ENCODE measurements around the gene TTC27. TPM values are rescaled to one million over a fixed set of nuclear protein-coding genes. Genes with fewer than 3 reads are reported as not detected.

Gene TTC27
- total RNA-seq, 4 donors from 2014 or later = 12.6 to 25.4 (median 16.9) TPM

DNA sequence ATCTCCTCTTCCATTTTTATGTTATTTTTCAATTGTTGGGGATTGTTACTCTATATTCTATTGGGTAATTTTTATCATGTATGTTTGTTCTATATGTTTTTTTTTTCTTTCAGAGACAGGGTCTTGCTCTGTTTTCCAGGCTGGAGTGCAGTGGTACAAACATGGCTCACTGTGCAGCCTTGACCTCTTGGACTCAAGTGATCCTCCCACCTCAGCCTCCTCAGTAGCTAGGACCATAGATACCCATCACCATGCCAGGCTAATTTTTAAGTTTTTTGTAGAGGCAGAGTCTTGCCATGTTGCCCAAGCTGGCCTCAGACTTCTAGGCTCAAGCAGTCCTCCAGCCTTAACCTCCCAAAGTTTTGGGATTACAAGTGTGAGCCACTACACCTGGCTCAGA is 88.7 kb downstream of the TTC27 start:
- H3K27ac ChIP-seq = no peak overlapping the region
- intact Hi-C loops (cut with DNase I) = no loop called here
- TF ChIP-seq, protein P1, sequence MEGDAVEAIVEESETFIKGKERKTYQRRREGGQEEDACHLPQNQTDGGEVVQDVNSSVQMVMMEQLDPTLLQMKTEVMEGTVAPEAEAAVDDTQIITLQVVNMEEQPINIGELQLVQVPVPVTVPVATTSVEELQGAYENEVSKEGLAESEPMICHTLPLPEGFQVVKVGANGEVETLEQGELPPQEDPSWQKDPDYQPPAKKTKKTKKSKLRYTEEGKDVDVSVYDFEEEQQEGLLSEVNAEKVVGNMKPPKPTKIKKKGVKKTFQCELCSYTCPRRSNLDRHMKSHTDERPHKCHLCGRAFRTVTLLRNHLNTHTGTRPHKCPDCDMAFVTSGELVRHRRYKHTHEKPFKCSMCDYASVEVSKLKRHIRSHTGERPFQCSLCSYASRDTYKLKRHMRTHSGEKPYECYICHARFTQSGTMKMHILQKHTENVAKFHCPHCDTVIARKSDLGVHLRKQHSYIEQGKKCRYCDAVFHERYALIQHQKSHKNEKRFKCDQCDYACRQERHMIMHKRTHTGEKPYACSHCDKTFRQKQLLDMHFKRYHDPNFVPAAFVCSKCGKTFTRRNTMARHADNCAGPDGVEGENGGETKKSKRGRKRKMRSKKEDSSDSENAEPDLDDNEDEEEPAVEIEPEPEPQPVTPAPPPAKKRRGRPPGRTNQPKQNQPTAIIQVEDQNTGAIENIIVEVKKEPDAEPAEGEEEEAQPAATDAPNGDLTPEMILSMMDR (IDR thresholded peaks at IDR 0.05) = no peak
- no peak for TF ChIP-seq POLR2A (IDR thresholded peaks at IDR 0.05)

DNA sequence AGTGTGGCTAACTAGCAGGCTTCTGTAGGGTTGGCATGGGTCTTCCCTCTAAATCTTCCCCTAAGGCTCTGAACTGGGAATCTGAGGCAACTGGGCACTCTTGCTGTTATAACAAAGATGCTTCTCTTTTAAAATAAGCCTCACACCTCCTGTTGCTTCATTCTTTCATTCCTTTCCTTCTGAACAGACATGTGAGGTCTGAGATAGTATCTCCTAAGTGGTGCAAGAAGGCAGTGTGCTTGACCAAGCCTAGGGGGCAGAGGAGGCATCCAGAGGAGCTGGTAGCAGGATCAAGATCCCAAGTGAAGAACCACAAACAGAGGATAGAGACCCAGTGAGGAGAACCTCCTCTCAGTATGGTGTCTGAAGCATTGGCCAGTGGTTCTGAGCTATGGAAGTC is 90.9 kb downstream of the TTC27 start:
- H3K36me3 ChIP-seq = no peaks in the 10 kb centered on the region
- intact Hi-C loops (cut with DNase I) = no loop called here
- H3K4me3 ChIP-seq (replicated peaks in 1 of 3) = no peak overlapping the region
- no peaks in the 10 kb centered on the region for H3K27me3 ChIP-seq
- H3K9me3 ChIP-seq = no peaks in the 10 kb centered on the region
- no peak for DNase-seq
- H3K27ac ChIP-seq = no peak overlapping the region
- H3K4me1 ChIP-seq = peaks cover 0 to 7% of the 10 kb centered on the region in 2 donors
- TF ChIP-seq POLR2A (IDR thresholded peaks at IDR 0.05) = no peak
- TF ChIP-seq, protein P1 (IDR thresholded peaks at IDR 0.05) = no peak

More for the DNA sequence above, 88.7 kb downstream of the TTC27 start:
- Histone ChIP-seq H3K27me3 (no peaks in the 10 kb centered on the region), H3K9me3 (no peaks in the 10 kb centered on the region), H3K36me3 (no peaks in the 10 kb centered on the region), H3K4me3 (replicated peaks in 1 of 3) (no peak overlapping the region), H3K4me1 (peaks cover 0 to 7% of the 10 kb centered on the region in 2 donors)
- no peak for DNase-seq

DNA sequence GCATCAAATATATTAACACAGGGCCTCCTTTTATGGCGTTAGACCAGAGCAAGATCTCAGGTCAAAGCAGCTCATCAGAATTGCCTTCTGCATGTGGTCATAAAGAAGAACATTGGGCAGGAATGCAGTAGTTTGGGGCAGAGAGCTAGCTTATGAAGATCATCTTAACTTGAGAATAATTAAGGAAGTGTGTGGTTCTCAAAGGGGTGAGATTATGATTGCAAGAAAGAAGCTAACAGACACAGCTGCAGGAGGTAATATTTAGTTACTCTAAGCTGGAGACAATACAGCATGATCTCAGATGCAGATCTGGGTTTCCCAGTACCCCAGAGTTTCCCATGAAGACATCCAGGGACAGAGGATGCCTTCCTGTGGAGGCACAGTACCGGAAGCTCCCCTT is 91.6 kb downstream of the TTC27 start:
- DNase-seq = no peak
- Histone ChIP-seq H3K4me1 (peaks cover 0 to 7% of the 10 kb centered on the region in 2 donors), H3K9me3 (no peaks in the 10 kb centered on the region), H3K36me3 (no peaks in the 10 kb centered on the region), H3K4me3 (replicated peaks in 1 of 3) (no peak overlapping the region), H3K27ac (no peak overlapping the region), H3K27me3 (no peaks in the 10 kb centered on the region)
- intact Hi-C loops (cut with DNase I) = no loop called here
- no peak for TF ChIP-seq POLR2A (IDR thresholded peaks at IDR 0.05)
- TF ChIP-seq, protein P1 (IDR thresholded peaks at IDR 0.05) = no peak
- WGBS, 2 donors = 99 to 100% methylated on average over 2 of the region's 2 CpGs

DNA sequence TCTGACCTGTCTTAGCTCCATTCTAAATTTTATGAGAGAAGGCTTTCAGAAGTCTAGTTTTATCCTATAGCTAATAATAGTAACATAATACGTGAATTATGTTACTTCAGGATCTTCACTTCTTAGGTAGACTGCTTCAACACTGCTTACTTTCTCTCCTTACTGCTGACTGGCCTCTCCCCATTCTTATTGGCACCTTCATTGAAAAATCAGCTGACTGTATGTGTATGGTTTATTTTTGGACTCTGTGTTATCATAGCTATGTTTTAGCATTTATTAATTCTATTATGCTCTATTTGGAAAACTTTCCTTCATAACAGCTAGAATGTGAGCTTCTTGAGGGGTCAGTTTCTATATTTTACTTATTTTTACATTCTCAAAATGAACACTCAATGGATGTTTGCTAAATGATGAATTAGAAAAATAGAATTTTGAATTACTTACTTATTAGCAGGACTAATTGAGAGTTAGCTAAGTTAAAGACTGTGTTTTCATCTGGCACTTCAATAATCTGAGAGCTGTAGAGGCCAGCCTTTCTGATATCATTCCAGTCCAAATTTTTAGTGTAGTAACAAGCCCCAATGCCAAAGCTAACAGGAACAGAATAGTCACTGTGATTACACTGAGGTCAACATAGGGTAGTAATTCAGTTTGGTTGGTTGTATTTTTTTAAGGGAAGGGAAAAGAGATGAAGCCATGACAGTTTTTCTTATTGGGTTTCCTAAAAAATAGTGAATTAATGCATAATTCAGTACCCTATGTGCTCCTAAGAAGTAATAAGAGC is 92.3 kb downstream of the TTC27 start:
- WGBS, 2 donors = 85 to 86% methylated on average over 1 of the region's 1 CpG
- no peak overlapping the region for H3K4me3 ChIP-seq (replicated peaks in 1 of 3)
- no peaks in the 10 kb centered on the region for H3K36me3 ChIP-seq
- intact Hi-C loops (cut with DNase I) = no loop called here
- DNase-seq = no peak
- TF ChIP-seq, protein P1 (IDR thresholded peaks at IDR 0.05) = no peak
- no peak for TF ChIP-seq POLR2A (IDR thresholded peaks at IDR 0.05)
- H3K27ac ChIP-seq = no peak overlapping the region
- no peaks in the 10 kb centered on the region for H3K9me3 ChIP-seq
- peaks cover 0 to 7% of the 10 kb centered on the region in 2 donors for H3K4me1 ChIP-seq
- no peaks in the 10 kb centered on the region for H3K27me3 ChIP-seq

DNA sequence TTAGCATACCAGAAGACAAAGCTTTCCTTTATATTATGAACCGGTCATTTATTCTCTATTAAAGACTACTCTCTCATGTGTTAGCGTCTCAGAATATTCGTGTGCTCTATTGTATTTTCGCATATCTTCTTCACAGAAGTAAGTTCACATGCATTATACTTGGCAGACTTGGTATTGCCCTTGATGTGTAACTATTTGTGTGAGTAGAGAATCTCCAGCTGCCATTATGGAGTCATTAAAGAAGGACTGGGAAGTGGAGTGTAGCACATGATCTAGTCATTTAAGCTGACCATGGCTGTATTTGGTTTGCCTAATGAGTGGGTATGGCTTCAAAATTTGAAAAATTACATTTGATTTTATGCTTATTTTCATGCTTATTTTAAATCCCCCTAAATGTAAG is 92.9 kb downstream of the TTC27 start:
- 95 to 97% methylated on average over 4 of the region's 4 CpGs for WGBS, 2 donors
- no peaks in the 10 kb centered on the region for H3K27me3 ChIP-seq
- peaks cover 0 to 7% of the 10 kb centered on the region in 2 donors for H3K4me1 ChIP-seq
- intact Hi-C loops (cut with DNase I) = no loop called here
- no peaks in the 10 kb centered on the region for H3K36me3 ChIP-seq
- TF ChIP-seq POLR2A (IDR thresholded peaks at IDR 0.05) = no peak
- TF ChIP-seq, protein P1 (IDR thresholded peaks at IDR 0.05) = no peak
- no peaks in the 10 kb centered on the region for H3K9me3 ChIP-seq
- DNase-seq = no peak
- H3K27ac ChIP-seq = no peak overlapping the region
- no peak overlapping the region for H3K4me3 ChIP-seq (replicated peaks in 1 of 3)
